Natural killer cell (primary cell): Measurements from ENCODE around the gene AADACL3. TPM values are rescaled to one million over a fixed set of nuclear protein-coding genes. Genes with fewer than 3 reads are reported as not detected.

Experiments
- ATAC-seq, 3 donors: fragments of 150-1000 bp in 2 of 3; fragments of 200-7000 bp in 1 of 3; cut with Tn5 transposase; 1 replicate in 1 of 3; 2 replicates in 2 of 3; pipeline ENCODE4 v1.10.0; 2021; ENCODE audit warnings: mild to moderate bottlenecking in 2 of 3, moderate library complexity in 2 of 3
- DNase-seq, 2 donors: peaks; one replicate each; pipeline versions ENCODE4 v3.0.0 to v3.0.0-alpha.2; 2013 to 2021; ENCODE audit warnings: mixed read lengths in 1 of 2
- H3K27ac ChIP-seq: one replicate; pipeline ENCODE4 v1.5.1; 2013; ENCODE audit warnings: mild to moderate bottlenecking, low read length
- H3K27me3 ChIP-seq: one replicate; pipeline ENCODE4 v1.6.1; 2013; ENCODE audit warnings: low read length; ENCODE audit not compliant: control insufficient read depth, insufficient read depth
- H3K36me3 ChIP-seq: one replicate; pipeline ENCODE4 v1.6.1; 2013; ENCODE audit warnings: low read length; ENCODE audit not compliant: control insufficient read depth, insufficient read depth
- H3K4me1 ChIP-seq: one replicate; pipeline ENCODE4 v1.6.1; 2013; ENCODE audit warnings: low read length; ENCODE audit not compliant: control insufficient read depth, insufficient read depth
- H3K4me3 ChIP-seq: one replicate; pipeline ENCODE4 v1.5.1; 2013; ENCODE audit warnings: low read length
- H3K9me3 ChIP-seq: one replicate; pipeline ENCODE4 v1.6.1; 2013; ENCODE audit warnings: low read length; ENCODE audit not compliant: control insufficient read depth, insufficient read depth
- H3K27ac Mint-ChIP-seq, 2 donors: one replicate each; pipeline ENCODE4 v1.8.0; 2022; ENCODE audit warnings: mild to moderate bottlenecking in 2 of 2, mixed read lengths in 2 of 2, moderate library complexity in 1 of 2
- H3K27me3 Mint-ChIP-seq, 2 donors: one replicate each; pipeline ENCODE4 v1.8.0; 2022; ENCODE audit warnings: low read depth in 2 of 2, mixed read lengths in 2 of 2
- H3K36me3 Mint-ChIP-seq: one replicate; pipeline ENCODE4 v1.8.0; 2022; ENCODE audit warnings: mixed read lengths
- H3K4me1 Mint-ChIP-seq, 2 donors: one replicate each; pipeline ENCODE4 v1.8.0; 2022; ENCODE audit warnings: mixed read lengths in 2 of 2
- H3K4me3 Mint-ChIP-seq: one replicate; pipeline ENCODE4 v1.8.0; 2022; ENCODE audit warnings: mild to moderate bottlenecking, moderate library complexity, mixed read lengths
- H3K9me3 Mint-ChIP-seq, 2 donors: one replicate each; pipeline ENCODE4 v1.8.0; 2022; ENCODE audit warnings: mixed read lengths in 2 of 2
- CTCF ChIP-seq: fragments of 200-600 bp; IDR thresholded peaks from one replicate; pipeline ENCODE4 v1.8.0; 2022; ENCODE audit warnings: antibody characterized with exemption
- WGBS: methylation state at CpG from one replicate; pipeline ENCODE4 v1.1.7; 2013; ENCODE audit warnings: missing lambda C conversion rate; ENCODE audit not compliant: insufficient coverage; 5-methylcytosine and 5-hydroxymethylcytosine counted together
- intact Hi-C: fragments of 100-400 bp; cut with micrococcal nuclease; formaldehyde crosslinking; loops from one replicate; pipeline ENCODE4 v1.14.2; 2022
- total RNA-seq, 4 donors: library from RNA; stranded (reverse); fragments of 120-200 nt in 1 of 4; gene quantifications; one replicate each; pipeline versions ENCODE4 v1.2.3 to v1.2.4, GENCODE V29; 2013 to 2022

Gene AADACL3
- total RNA-seq, 3 donors from 2014 or later (not counting 1 experiment from before 2014, with no cell fraction given): not detected

GRCh38 chr1:12760256-12760795, 44.4 kb downstream of the AADACL3 start:
- 61% methylated on average over 7 of the region's 7 CpGs for WGBS
- intact Hi-C loops: no loop called here
- Histone ChIP-seq H3K27ac (no peak overlapping the region), H3K9me3 (no peaks in the 10 kb centered on the region), H3K4me3 (no peak overlapping the region), H3K4me1 (no peaks in the 10 kb centered on the region), H3K36me3 (no peaks in the 10 kb centered on the region), H3K27me3 (no peaks in the 10 kb centered on the region)
- H3K36me3 Mint-ChIP-seq: no peaks in the 10 kb centered on the region
- DNase-seq: no peak
- no peak for ATAC-seq
- no peak overlapping the region for H3K4me3 Mint-ChIP-seq
- H3K9me3 Mint-ChIP-seq: no peaks in the 10 kb centered on the region
- no peak for TF ChIP-seq CTCF
- no peak overlapping the region for H3K27ac Mint-ChIP-seq
- H3K4me1 Mint-ChIP-seq: no peaks in the 10 kb centered on the region
- H3K27me3 Mint-ChIP-seq: peaks cover 11 to 37% of the 10 kb centered on the region in 2 donors

GRCh38 chr1:12761781-12762180, 45.9 kb downstream of the AADACL3 start:
- H3K4me1 ChIP-seq: no peaks in the 10 kb centered on the region
- H3K4me3 ChIP-seq: no peak overlapping the region
- ATAC-seq (no peak), DNase-seq (no peak)
- no peaks in the 10 kb centered on the region for H3K9me3 Mint-ChIP-seq
- H3K9me3 ChIP-seq: no peaks in the 10 kb centered on the region
- H3K27ac ChIP-seq: no peak overlapping the region
- TF ChIP-seq CTCF: no peak
- no peaks in the 10 kb centered on the region for H3K4me1 Mint-ChIP-seq
- no peaks in the 10 kb centered on the region for H3K36me3 ChIP-seq
- H3K4me3 Mint-ChIP-seq: no peak overlapping the region
- H3K27me3 ChIP-seq: no peaks in the 10 kb centered on the region
- 85% methylated on average over 5 of the region's 5 CpGs for WGBS
- intact Hi-C loops: no loop called here
- no peaks in the 10 kb centered on the region for H3K36me3 Mint-ChIP-seq
- peaks cover 11 to 39% of the 10 kb centered on the region in 2 donors for H3K27me3 Mint-ChIP-seq
- H3K27ac Mint-ChIP-seq: no peak overlapping the region

GRCh38 chr1:12762766-12763165, 46.9 kb downstream of the AADACL3 start:
- Histone ChIP-seq H3K4me3 (no peak overlapping the region), H3K27me3 (no peaks in the 10 kb centered on the region), H3K9me3 (no peaks in the 10 kb centered on the region), H3K4me1 (no peaks in the 10 kb centered on the region), H3K36me3 (no peaks in the 10 kb centered on the region), H3K27ac (no peak overlapping the region)
- intact Hi-C loops: no loop called here
- Mint-ChIP-seq H3K27me3 (peaks cover 11 to 44% of the 10 kb centered on the region in 2 donors), H3K36me3 (no peaks in the 10 kb centered on the region), H3K9me3 (no peaks in the 10 kb centered on the region), H3K4me3 (no peak overlapping the region), H3K27ac (no peak overlapping the region), H3K4me1 (no peaks in the 10 kb centered on the region)
- 86% methylated on average over 7 of the region's 7 CpGs for WGBS
- no peak for ATAC-seq
- no peak for TF ChIP-seq CTCF
- no peak for DNase-seq

GRCh38 chr1:12763479-12763878, 47.6 kb downstream of the AADACL3 start:
- Histone ChIP-seq H3K4me3 (no peak overlapping the region), H3K9me3 (no peaks in the 10 kb centered on the region), H3K27me3 (no peaks in the 10 kb centered on the region), H3K36me3 (no peaks in the 10 kb centered on the region), H3K4me1 (no peaks in the 10 kb centered on the region), H3K27ac (no peak overlapping the region)
- Mint-ChIP-seq H3K27ac (no peak overlapping the region), H3K9me3 (no peaks in the 10 kb centered on the region), H3K4me1 (no peaks in the 10 kb centered on the region), H3K27me3 (peaks cover 6 to 44% of the 10 kb centered on the region in 2 donors), H3K4me3 (no peak overlapping the region), H3K36me3 (no peaks in the 10 kb centered on the region)
- 79% methylated on average over 4 of the region's 4 CpGs for WGBS
- TF ChIP-seq CTCF: no peak
- ATAC-seq (no peak), DNase-seq (no peak)
- intact Hi-C loops: no loop called here
